Measurements from ENCODE around the gene WRAP73.

GRCh38 chr1:3598522-3599285, 51.2 kb downstream of the WRAP73 start:
- TF ChIP-seq POLR2AphosphoS5 (IDR thresholded peaks at IDR 0.05) = no peak
- TF ChIP-seq POLR2A (IDR thresholded peaks at IDR 0.05) = no peak
